Stimulated activated CD4-positive, alpha-beta T cell treated with anti-CD3 and anti-CD28 coated beads, Interleukin-2, amount 100 ng/mL, for 48 hours (primary cell): ENCODE data around the gene ANAPC4.

Experiments
- DNase-seq, 2 donors: peaks; one replicate each; pipeline ENCODE4 v3.0.0-alpha.2; 2020

The ANAPC4 gene

GRCh38 chr4:25433966-25434827 is 57.1 kb downstream of the ANAPC4 start:
- DNase-seq: no peak

- DNase-seq: no peak
Measured at GRCh38 chr4:25437926-25438325, 60.9 kb downstream of the ANAPC4 start.

- DNase-seq: peak; percentile 60
Measured at GRCh38 chr4:25439918-25440477, 62.9 kb downstream of the ANAPC4 start.

- no peak for DNase-seq
Measured at GRCh38 chr4:25440478-25441030, 63.5 kb downstream of the ANAPC4 start.

GRCh38 chr4:25441519-25442117 is 64.6 kb downstream of the ANAPC4 start:
- DNase-seq: peak; percentile 3 to 16

GRCh38 chr4:25442863-25443307 is 65.8 kb downstream of the ANAPC4 start:
- DNase-seq: no peak

GRCh38 chr4:25443851-25444250 is 66.8 kb downstream of the ANAPC4 start:
- no peak for DNase-seq

GRCh38 chr4:25446611-25447010 is 69.5 kb downstream of the ANAPC4 start:
- no peak for DNase-seq

- no peak for DNase-seq
Measured at GRCh38 chr4:25448379-25449109, 71.5 kb downstream of the ANAPC4 start.

GRCh38 chr4:25449270-25449669 is 72.2 kb downstream of the ANAPC4 start:
- DNase-seq: no peak

GRCh38 chr4:25449688-25450087 is 72.6 kb downstream of the ANAPC4 start:
- no peak for DNase-seq

- DNase-seq: no peak
Measured at GRCh38 chr4:25450491-25450901, 73.4 kb downstream of the ANAPC4 start.

GRCh38 chr4:25451676-25452075 is 74.6 kb downstream of the ANAPC4 start:
- DNase-seq: no peak

GRCh38 chr4:25452081-25452480 is 75.0 kb downstream of the ANAPC4 start:
- DNase-seq: no peak

GRCh38 chr4:25454476-25454875 is 77.4 kb downstream of the ANAPC4 start:
- DNase-seq: no peak

- DNase-seq: no peak
Measured at GRCh38 chr4:25457053-25457715, 80.1 kb downstream of the ANAPC4 start.

GRCh38 chr4:25466966-25467697 is 90.1 kb downstream of the ANAPC4 start:
- no peak for DNase-seq

GRCh38 chr4:25467843-25468242 is 90.8 kb downstream of the ANAPC4 start:
- DNase-seq: no peak
